Endodermal cell (in vitro differentiated cells): ENCODE results near the gene XXYLT1. TPM values are rescaled to one million over a fixed set of nuclear protein-coding genes. Genes with fewer than 3 reads are reported as not detected.

Source experiments
- DNase-seq: peaks from one replicate; pipeline ENCODE4 v3.0.0-alpha.2; 2017
- H3K27ac ChIP-seq: 2 replicates; pipeline ENCODE4 v1.5.1; 2013; ENCODE audit warnings: mild to moderate bottlenecking, low read depth, low read length, moderate library complexity
- H3K27me3 ChIP-seq: 2 replicates; pipeline ENCODE4 v1.6.1; 2013; ENCODE audit warnings: mild to moderate bottlenecking, low read length, moderate library complexity; ENCODE audit not compliant: insufficient read depth, control insufficient read depth, poor library complexity, severe bottlenecking
- H3K36me3 ChIP-seq: 2 replicates; pipeline ENCODE4 v1.7.0; 2013; ENCODE audit warnings: mild to moderate bottlenecking, low read length, moderate library complexity; ENCODE audit not compliant: control insufficient read depth, insufficient read depth
- H3K4me1 ChIP-seq: one replicate; pipeline ENCODE4 v1.7.0; 2013; ENCODE audit warnings: low read length; ENCODE audit not compliant: control insufficient read depth, insufficient read depth
- H3K4me3 ChIP-seq: 2 replicates; pipeline ENCODE4 v1.5.1; 2013; ENCODE audit warnings: mild to moderate bottlenecking, low read length, moderate library complexity
- H3K9ac ChIP-seq: 2 replicates; pipeline ENCODE4 v1.6.1; 2013; ENCODE audit warnings: mild to moderate bottlenecking, low read length, moderate library complexity; ENCODE audit not compliant: poor library complexity, severe bottlenecking; ENCODE audit errors: extremely low read depth
- H3K9me3 ChIP-seq: 2 replicates; pipeline ENCODE4 v1.6.1; 2013; ENCODE audit warnings: mild to moderate bottlenecking, low read length, moderate library complexity; ENCODE audit not compliant: control insufficient read depth
- H3K27ac Mint-ChIP-seq: 2 replicates; pipeline ENCODE4 v1.8.0; 2020; ENCODE audit warnings: mixed read lengths
- H3K27me3 Mint-ChIP-seq: 2 replicates; pipeline ENCODE4 v1.8.0; 2021; ENCODE audit warnings: mild to moderate bottlenecking, mixed read lengths; ENCODE audit not compliant: insufficient read depth
- H3K36me3 Mint-ChIP-seq: 2 replicates; pipeline ENCODE4 v1.8.0; 2020; ENCODE audit warnings: low read depth, mixed read lengths
- H3K4me1 Mint-ChIP-seq: 2 replicates; pipeline ENCODE4 v1.8.0; 2020; ENCODE audit warnings: mixed read lengths
- H3K4me3 Mint-ChIP-seq: 2 replicates; pipeline ENCODE4 v1.8.0; 2020; ENCODE audit warnings: mild to moderate bottlenecking, moderate library complexity, mixed read lengths
- H3K9me3 Mint-ChIP-seq: 2 replicates; pipeline ENCODE4 v1.8.0; 2020; ENCODE audit warnings: mild to moderate bottlenecking, mixed read lengths
- CTCF ChIP-seq: fragments of 200-600 bp; sonication (generic); conservative IDR thresholded peaks from 2 replicates; pipeline ENCODE4 v1.5.0; 2021; ENCODE audit warnings: antibody characterized with exemption, mild to moderate bottlenecking
- WGBS, 2 experiments: methylation state at CpG; one replicate each; pipeline versions ENCODE4 v1.1.5 to v1.1.7; 2013; ENCODE audit warnings: missing lambda C conversion rate in 2 of 2, mixed read lengths in 1 of 2; ENCODE audit not compliant: insufficient coverage in 1 of 2, insufficient read length in 1 of 2; 5-methylcytosine and 5-hydroxymethylcytosine counted together
- total RNA-seq, 2 donors: library from RNA; stranded (reverse); fragmentation: NEBNext Ultra II Directional in 1 of 2; extraction: Animal tissue kit (Norgen Biotek cat#: 25700) in 1 of 2; gene quantifications; 2 replicates in 1 of 2; 3 replicates in 1 of 2; pipeline ENCODE4 v1.2.1, GENCODE V29; 2021

The XXYLT1 gene
- total RNA-seq, 2 donors from 2014 or later: 35.5 to 38.3 TPM

GRCh38 chr3:195123281-195123691 is 147.7 kb downstream of the XXYLT1 start:
- Histone ChIP-seq H3K9me3 (peaks cover 3% of the 10 kb centered on the region), H3K4me1 (peaks cover 14% of the 10 kb centered on the region), H3K27me3 (no peaks in the 10 kb centered on the region), H3K27ac (no peak overlapping the region), H3K4me3 (no peak overlapping the region), H3K36me3 (peaks cover 10% of the 10 kb centered on the region), H3K9ac (no peak overlapping the region)
- H3K4me3 Mint-ChIP-seq: no peak overlapping the region
- DNase-seq: peak; percentile 76
- 76 to 81% methylated on average over 9 to 13 of the region's 13 CpGs for WGBS, 2 experiments
- H3K27ac Mint-ChIP-seq: peak overlapping the region; percentile 59
- no peaks in the 10 kb centered on the region for H3K27me3 Mint-ChIP-seq
- no peaks in the 10 kb centered on the region for H3K9me3 Mint-ChIP-seq
- no peaks in the 10 kb centered on the region for H3K36me3 Mint-ChIP-seq
- peak; percentile 70 for TF ChIP-seq CTCF
- peaks cover 21% of the 10 kb centered on the region for H3K4me1 Mint-ChIP-seq

- Mint-ChIP-seq H3K4me1 (peaks cover 32% of the 10 kb centered on the region), H3K27ac (no peak overlapping the region), H3K27me3 (no peaks in the 10 kb centered on the region), H3K4me3 (no peak overlapping the region), H3K9me3 (no peaks in the 10 kb centered on the region), H3K36me3 (no peaks in the 10 kb centered on the region)
- Histone ChIP-seq H3K4me3 (no peak overlapping the region), H3K9me3 (peaks cover 3% of the 10 kb centered on the region), H3K36me3 (peaks cover 7% of the 10 kb centered on the region), H3K9ac (no peak overlapping the region), H3K27me3 (no peaks in the 10 kb centered on the region), H3K27ac (no peak overlapping the region), H3K4me1 (peaks cover 20% of the 10 kb centered on the region)
- TF ChIP-seq CTCF: no peak
- DNase-seq: no peak
- 92 to 100% methylated on average over 2 to 4 of the region's 4 CpGs for WGBS, 2 experiments
Observed at GRCh38 chr3:195122261-195122660, 148.7 kb downstream of the XXYLT1 start.

- Mint-ChIP-seq H3K4me1 (peaks cover 52% of the 10 kb centered on the region), H3K27me3 (no peaks in the 10 kb centered on the region), H3K36me3 (no peaks in the 10 kb centered on the region), H3K27ac (peak overlapping the region; percentile 96), H3K9me3 (no peaks in the 10 kb centered on the region), H3K4me3 (no peak overlapping the region)
- H3K9me3 ChIP-seq: peaks cover 3% of the 10 kb centered on the region
- H3K27ac ChIP-seq: peak overlapping the region; percentile 96
- H3K4me3 ChIP-seq: no peak overlapping the region
- no peak for DNase-seq
- no peaks in the 10 kb centered on the region for H3K36me3 ChIP-seq
- TF ChIP-seq CTCF: no peak
- H3K4me1 ChIP-seq: peaks cover 33% of the 10 kb centered on the region
- peak overlapping the region; percentile 37 for H3K9ac ChIP-seq
- WGBS, 2 experiments: 79 to 91% methylated on average over 1 to 2 of the region's 2 CpGs
- H3K27me3 ChIP-seq: no peaks in the 10 kb centered on the region
Observed at GRCh38 chr3:195120267-195120601, 150.7 kb downstream of the XXYLT1 start.
